ENCODE data around the gene EHF.
"Not testable (repeated sequence)": the region's sequence is repeated elsewhere in the genome, so short reads cannot be mapped to it uniquely, and the experiment has no call there.

The EHF gene

GRCh38 chr11:34620820-34621792 lies at the start of gene EHF:
EHF (plus strand) TSS chr11:34621093; CDS start chr11:34642631, 21,538 bp downstream.
- no peak for DNase-seq (ENCODE audit: low spot score)
- H3K27ac Mint-ChIP-seq: no peak within 1 kb of the TSS
- no peaks in the 10 kb centered on the region for H3K36me3 Mint-ChIP-seq (ENCODE audit: low read depth)
- peaks cover 19% of the 10 kb centered on the region for H3K27me3 Mint-ChIP-seq (ENCODE audit: low read depth)
- no peaks in the 10 kb centered on the region for H3K9me3 Mint-ChIP-seq
- no peak within 1 kb of the TSS for H3K4me3 Mint-ChIP-seq
- no peaks in the 10 kb centered on the region for H3K4me1 Mint-ChIP-seq (ENCODE audit: low read depth)

- no peaks in the 10 kb centered on the region for H3K36me3 Mint-ChIP-seq (ENCODE audit: low read depth)
- H3K27ac Mint-ChIP-seq: no peak overlapping the region
- no peak for DNase-seq (ENCODE audit: low spot score)
- H3K4me3 Mint-ChIP-seq: no peak overlapping the region
- peaks cover 37% of the 10 kb centered on the region for H3K27me3 Mint-ChIP-seq (ENCODE audit: low read depth)
- no peaks in the 10 kb centered on the region for H3K9me3 Mint-ChIP-seq
- H3K4me1 Mint-ChIP-seq (ENCODE audit: low read depth): peaks cover 5% of the 10 kb centered on the region
These were observed 47.4 kb upstream of the EHF start for GRCh38 chr11:34573537-34573936.

GRCh38 chr11:34575261-34575660 lies 45.6 kb upstream of the EHF start:
- Mint-ChIP-seq H3K36me3 (ENCODE audit: low read depth) (no peaks in the 10 kb centered on the region), H3K27ac (no peak overlapping the region), H3K27me3 (ENCODE audit: low read depth) (peaks cover 43% of the 10 kb centered on the region), H3K9me3 (no peaks in the 10 kb centered on the region), H3K4me1 (ENCODE audit: low read depth) (peaks cover 5% of the 10 kb centered on the region), H3K4me3 (no peak overlapping the region)
- no peak for DNase-seq (ENCODE audit: low spot score)

- Mint-ChIP-seq H3K4me1 (ENCODE audit: low read depth) (peaks cover under 1% of the 10 kb centered on the region), H3K36me3 (ENCODE audit: low read depth) (no peaks in the 10 kb centered on the region), H3K4me3 (no peak overlapping the region), H3K9me3 (no peaks in the 10 kb centered on the region), H3K27me3 (ENCODE audit: low read depth) (peaks cover 42% of the 10 kb centered on the region), H3K27ac (no peak overlapping the region)
- no peak for DNase-seq (ENCODE audit: low spot score)
These were observed 45.2 kb upstream of the EHF start for GRCh38 chr11:34575671-34576070.

- DNase-seq (ENCODE audit: low spot score): no peak
- H3K27me3 Mint-ChIP-seq (ENCODE audit: low read depth): peaks cover 47% of the 10 kb centered on the region
- H3K36me3 Mint-ChIP-seq (ENCODE audit: low read depth): no peaks in the 10 kb centered on the region
- H3K9me3 Mint-ChIP-seq: no peaks in the 10 kb centered on the region
- no peaks in the 10 kb centered on the region for H3K4me1 Mint-ChIP-seq (ENCODE audit: low read depth)
- H3K4me3 Mint-ChIP-seq: no peak overlapping the region
- no peak overlapping the region for H3K27ac Mint-ChIP-seq
These were observed 44.6 kb upstream of the EHF start for GRCh38 chr11:34576331-34576730.

GRCh38 chr11:34583818-34584217 lies 37.1 kb upstream of the EHF start:
- Mint-ChIP-seq H3K36me3 (ENCODE audit: low read depth) (no peaks in the 10 kb centered on the region), H3K4me3 (no peak overlapping the region), H3K27me3 (ENCODE audit: low read depth) (peaks cover 44% of the 10 kb centered on the region), H3K9me3 (no peaks in the 10 kb centered on the region), H3K27ac (no peak overlapping the region), H3K4me1 (ENCODE audit: low read depth) (no peaks in the 10 kb centered on the region)
- DNase-seq (ENCODE audit: low spot score): no peak

GRCh38 chr11:34585304-34585734 lies 35.6 kb upstream of the EHF start:
- Mint-ChIP-seq H3K9me3 (no peaks in the 10 kb centered on the region), H3K27ac (no peak overlapping the region), H3K36me3 (ENCODE audit: low read depth) (no peaks in the 10 kb centered on the region), H3K4me3 (no peak overlapping the region), H3K27me3 (ENCODE audit: low read depth) (peaks cover 45% of the 10 kb centered on the region), H3K4me1 (ENCODE audit: low read depth) (no peaks in the 10 kb centered on the region)
- no peak for DNase-seq (ENCODE audit: low spot score)

GRCh38 chr11:34585735-34586487 lies 35.0 kb upstream of the EHF start:
- Mint-ChIP-seq H3K36me3 (ENCODE audit: low read depth) (no peaks in the 10 kb centered on the region), H3K9me3 (no peaks in the 10 kb centered on the region), H3K4me3 (no peak overlapping the region), H3K27ac (no peak overlapping the region), H3K4me1 (ENCODE audit: low read depth) (no peaks in the 10 kb centered on the region), H3K27me3 (ENCODE audit: low read depth) (peaks cover 42% of the 10 kb centered on the region)
- no peak for DNase-seq (ENCODE audit: low spot score)

GRCh38 chr11:34586488-34587281 lies 34.2 kb upstream of the EHF start:
- Mint-ChIP-seq H3K4me3 (no peak overlapping the region), H3K9me3 (no peaks in the 10 kb centered on the region), H3K36me3 (ENCODE audit: low read depth) (no peaks in the 10 kb centered on the region), H3K27ac (no peak overlapping the region), H3K27me3 (ENCODE audit: low read depth) (peaks cover 39% of the 10 kb centered on the region), H3K4me1 (ENCODE audit: low read depth) (no peaks in the 10 kb centered on the region)
- no peak for DNase-seq (ENCODE audit: low spot score)

GRCh38 chr11:34587282-34587677 lies 33.6 kb upstream of the EHF start:
- H3K27me3 Mint-ChIP-seq (ENCODE audit: low read depth): peaks cover 39% of the 10 kb centered on the region

GRCh38 chr11:34588023-34588422 lies 32.9 kb upstream of the EHF start:
- DNase-seq (ENCODE audit: low spot score): no peak
- Mint-ChIP-seq H3K9me3 (no peaks in the 10 kb centered on the region), H3K27ac (no peak overlapping the region), H3K27me3 (ENCODE audit: low read depth) (peaks cover 44% of the 10 kb centered on the region), H3K36me3 (ENCODE audit: low read depth) (no peaks in the 10 kb centered on the region), H3K4me1 (ENCODE audit: low read depth) (no peaks in the 10 kb centered on the region), H3K4me3 (no peak overlapping the region)

More at GRCh38 chr11:34587282-34587677, 33.6 kb upstream of the EHF start:
- Mint-ChIP-seq H3K4me1 (ENCODE audit: low read depth) (no peaks in the 10 kb centered on the region), H3K36me3 (ENCODE audit: low read depth) (no peaks in the 10 kb centered on the region), H3K27ac (no peak overlapping the region), H3K9me3 (no peaks in the 10 kb centered on the region), H3K4me3 (no peak overlapping the region)
- no peak for DNase-seq (ENCODE audit: low spot score)

- peaks cover 47% of the 10 kb centered on the region for H3K27me3 Mint-ChIP-seq (ENCODE audit: low read depth)
- H3K4me1 Mint-ChIP-seq (ENCODE audit: low read depth): no peaks in the 10 kb centered on the region
- no peaks in the 10 kb centered on the region for H3K36me3 Mint-ChIP-seq (ENCODE audit: low read depth)
- DNase-seq (ENCODE audit: low spot score): no peak
- H3K4me3 Mint-ChIP-seq: no peak overlapping the region
- peaks cover 3% of the 10 kb centered on the region for H3K9me3 Mint-ChIP-seq
- no peak overlapping the region for H3K27ac Mint-ChIP-seq
These were observed 32.2 kb upstream of the EHF start for GRCh38 chr11:34588701-34589100.

- not testable (repeated sequence) for DNase-seq (ENCODE audit: low spot score); H3K4me3 Mint-ChIP-seq; H3K9me3 Mint-ChIP-seq; H3K27ac Mint-ChIP-seq; H3K36me3 Mint-ChIP-seq (ENCODE audit: low read depth); H3K4me1 Mint-ChIP-seq (ENCODE audit: low read depth)
- peaks cover 46% of the 10 kb centered on the region for H3K27me3 Mint-ChIP-seq (ENCODE audit: low read depth)
These were observed 31.7 kb upstream of the EHF start for GRCh38 chr11:34589177-34589576.

Data from T-helper 2 cell treated with Interferon-gamma antibody and Interleukin-4, amounts not matched to agents 5 μg/mL and 100 μg/mL, for 36 hours (primary cell).